GM18505 (cell line): ENCODE measurements around the gene PIK3R2.

Experiments used
- ATAC-seq: cut with Tn5 transposase; IDR thresholded peaks from one replicate; pipeline ENCODE4 v1.9.1; 2021; ENCODE audit not compliant: unreplicated experiment
- POLR2A ChIP-seq: IDR thresholded peaks from 4 replicates; pipeline ENCODE4 v1.6.1; 2011; ENCODE audit warnings: borderline replicate concordance; ENCODE audit not compliant: insufficient read depth, insufficient read length; ENCODE audit errors: extremely low read depth

PIK3R2 gene

GRCh38 chr19:18176367-18177310, 23.7 kb downstream of the PIK3R2 start:
- no peak for ATAC-seq
- TF ChIP-seq POLR2A: no peak

- no peak for TF ChIP-seq POLR2A
- no peak for ATAC-seq
These were observed 27.0 kb downstream of the PIK3R2 start for GRCh38 chr19:18179957-18180356.

DNA sequence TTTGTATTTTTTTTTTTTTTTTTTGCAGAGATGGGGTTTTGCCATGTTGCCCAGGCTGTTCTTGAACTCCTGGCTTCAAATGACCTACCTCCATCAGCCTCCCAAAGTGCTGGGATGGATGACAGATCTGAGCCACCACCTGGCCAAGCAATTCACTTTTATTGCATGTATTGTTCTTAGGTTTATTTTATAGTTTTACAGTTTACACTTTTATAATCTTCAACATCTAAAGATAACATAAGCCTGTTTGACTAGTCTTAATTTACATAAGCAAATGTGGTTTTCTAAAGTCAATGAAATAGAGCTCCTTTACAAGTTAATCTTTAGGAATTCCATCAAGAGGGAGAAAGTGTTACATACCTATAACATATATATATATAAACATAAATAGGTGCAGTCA, 30.6 kb downstream of the PIK3R2 start:
- no peak for TF ChIP-seq POLR2A
- no peak for ATAC-seq

DNA sequence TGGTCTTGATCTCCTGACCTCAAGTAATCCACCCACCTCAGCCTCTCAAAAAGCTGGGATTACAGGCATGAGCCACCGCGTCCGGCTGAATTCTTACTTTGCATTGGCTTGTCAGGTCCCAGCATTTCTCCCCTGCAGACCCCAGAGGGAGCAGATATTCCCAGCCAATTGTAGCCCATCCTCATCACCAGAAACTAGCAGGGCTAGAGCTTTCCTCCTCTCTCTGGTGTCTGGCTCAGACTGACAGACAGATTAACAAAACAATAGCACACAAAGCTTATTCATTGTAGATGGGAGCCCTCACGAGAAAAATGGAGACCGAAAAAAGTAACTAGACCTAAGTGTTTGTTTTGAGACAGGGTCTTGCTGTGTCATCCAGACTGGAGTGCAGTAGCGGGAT, 32.6 kb downstream of the PIK3R2 start:
- no peak for ATAC-seq
- TF ChIP-seq POLR2A: no peak

DNA sequence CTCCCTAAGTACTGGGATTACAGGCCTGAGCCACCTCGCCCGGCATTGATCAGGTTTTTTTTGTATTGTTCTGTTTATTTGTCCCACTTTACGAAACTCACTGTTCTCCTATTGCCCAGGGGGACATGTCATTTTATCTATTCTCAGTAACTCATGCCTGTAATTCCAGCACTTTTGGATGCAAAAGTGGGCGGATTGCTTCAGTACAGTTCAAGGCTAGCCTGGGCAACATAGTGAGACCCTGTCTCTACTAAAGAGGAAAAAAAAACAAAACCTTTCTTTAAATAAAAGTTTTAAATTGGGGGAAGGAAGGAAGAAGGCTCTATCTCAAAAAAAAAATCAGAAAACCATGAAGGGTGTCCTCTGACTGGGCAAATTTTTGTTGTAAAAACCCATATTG, 37.3 kb downstream of the PIK3R2 start:
- ATAC-seq: no peak
- no peak for TF ChIP-seq POLR2A

DNA sequence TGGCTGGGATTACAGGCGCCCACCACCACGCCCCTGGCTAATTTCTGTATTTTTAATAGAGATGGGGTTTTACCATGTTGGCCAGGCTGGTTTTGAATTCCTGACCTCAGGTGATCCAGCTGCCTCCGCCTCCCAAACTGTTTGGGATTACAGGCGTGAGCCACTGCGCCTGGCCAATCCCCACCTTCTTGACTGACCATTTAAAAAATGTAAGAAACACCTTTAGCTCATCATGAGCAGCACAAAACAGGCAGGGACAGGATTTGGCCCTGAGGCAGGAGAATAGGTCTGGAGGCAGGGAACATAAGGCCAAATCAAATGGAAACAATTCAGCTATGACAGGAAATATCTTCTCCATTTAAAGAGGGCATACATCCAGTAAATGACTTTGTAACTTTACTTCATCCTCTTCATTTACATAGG, 38.7 kb downstream of the PIK3R2 start:
- no peak for TF ChIP-seq POLR2A
- ATAC-seq: no peak

DNA sequence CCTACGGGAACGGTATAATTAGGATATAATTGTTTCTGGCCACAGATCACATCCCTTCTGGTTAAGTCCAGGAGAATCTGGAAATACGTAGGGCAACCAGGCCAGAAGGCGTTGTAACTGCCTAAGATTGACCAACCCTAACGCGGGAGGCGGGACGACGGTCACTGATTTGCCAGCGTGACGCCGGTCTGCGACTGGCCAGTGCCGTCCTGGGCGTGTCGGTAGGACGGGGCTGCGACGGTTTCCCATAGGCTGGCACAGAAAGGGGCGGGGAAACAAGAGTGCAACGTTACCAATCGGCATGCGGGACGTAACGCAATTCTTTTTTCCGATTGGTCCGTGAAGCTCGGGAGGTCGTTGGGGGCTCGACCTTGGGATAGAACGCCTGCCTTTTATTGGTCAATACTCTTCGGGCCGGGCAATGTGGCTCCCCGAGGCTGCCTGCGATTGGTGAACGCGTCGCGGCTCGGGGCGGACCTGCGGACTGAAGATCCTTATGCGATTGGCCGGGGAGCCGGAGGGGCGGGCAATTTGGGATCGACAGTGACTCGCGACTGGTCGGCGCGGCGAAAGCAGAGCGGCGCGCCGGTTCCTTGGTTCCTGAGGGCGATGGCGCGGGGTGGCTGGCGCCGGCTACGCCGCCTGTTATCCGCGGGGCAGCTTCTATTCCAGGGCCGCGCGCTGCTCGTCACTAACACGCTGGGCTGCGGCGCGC, 39.9 kb downstream of the PIK3R2 start, which contains the start of gene MPV17L2:
Gene MPV17L2, plus strand, starts transcription at position 546 of the 715 bp plus-strand sequence. Its CDS starts 64 bp downstream, at position 610.
- TF ChIP-seq POLR2A: peak; percentile 69
- ATAC-seq: peak; percentile 84

- TF ChIP-seq POLR2A: no peak
- ATAC-seq: no peak
These were observed 40.6 kb downstream of the PIK3R2 start for GRCh38 chr19:18193388-18194180.

GRCh38 chr19:18194181-18194530, 41.2 kb downstream of the PIK3R2 start:
- ATAC-seq: no peak
- TF ChIP-seq POLR2A: no peak

- TF ChIP-seq POLR2A: no peak
- no peak for ATAC-seq
These were observed 41.7 kb downstream of the PIK3R2 start for GRCh38 chr19:18194554-18195238.

- ATAC-seq: no peak
- no peak for TF ChIP-seq POLR2A
These were observed 43.5 kb downstream of the PIK3R2 start for GRCh38 chr19:18196511-18196845.

- no peak for ATAC-seq
- TF ChIP-seq POLR2A: no peak
These were observed 44.3 kb downstream of the PIK3R2 start for GRCh38 chr19:18197306-18197705.

DNA sequence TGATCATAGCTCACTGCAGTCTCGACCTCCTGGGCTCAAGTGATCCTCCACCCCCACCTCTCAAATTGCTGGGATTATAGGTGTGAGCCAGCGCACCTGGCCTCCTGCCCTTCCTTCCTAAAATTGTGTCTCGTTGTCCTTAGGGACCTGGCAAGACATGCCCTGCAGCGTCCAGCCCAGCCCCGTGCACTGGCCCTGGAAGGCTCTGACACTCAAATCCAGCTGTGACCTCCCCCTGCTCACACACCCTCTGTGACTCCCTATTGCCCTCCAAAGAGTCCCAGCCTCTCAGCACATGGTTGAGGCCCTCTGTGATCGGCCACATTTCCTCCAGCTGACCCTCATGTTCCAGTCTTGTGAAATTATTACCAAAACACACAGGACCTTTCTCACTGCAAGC, 45.0 kb downstream of the PIK3R2 start:
- no peak for ATAC-seq
- no peak for TF ChIP-seq POLR2A
